GM12865 (cell line): ENCODE measurements around the gene AXIN1.

Source experiments
- DNase-seq: peaks from one replicate; pipeline ENCODE4 v3.0.0; 2010; ENCODE audit warnings: low read depth
- H3K4me3 ChIP-seq: 2 replicates; pipeline ENCODE4 v1.5.1; 2011; ENCODE audit warnings: mild to moderate bottlenecking, low read depth, low read length, control low read depth
- TF ChIP-seq, protein P1 (sequence below): IDR thresholded peaks from 2 replicates; pipeline ENCODE4 v1.5.1; 2011; ENCODE audit warnings: low read length, control low read depth, low read depth, inconsistent platforms; ENCODE audit not compliant: insufficient read depth; ENCODE audit errors: missing control alignments

AXIN1 gene

GRCh38 chr16:371515-372301 lies 19.2 kb upstream of the AXIN1 start:
- TF ChIP-seq, protein P1, sequence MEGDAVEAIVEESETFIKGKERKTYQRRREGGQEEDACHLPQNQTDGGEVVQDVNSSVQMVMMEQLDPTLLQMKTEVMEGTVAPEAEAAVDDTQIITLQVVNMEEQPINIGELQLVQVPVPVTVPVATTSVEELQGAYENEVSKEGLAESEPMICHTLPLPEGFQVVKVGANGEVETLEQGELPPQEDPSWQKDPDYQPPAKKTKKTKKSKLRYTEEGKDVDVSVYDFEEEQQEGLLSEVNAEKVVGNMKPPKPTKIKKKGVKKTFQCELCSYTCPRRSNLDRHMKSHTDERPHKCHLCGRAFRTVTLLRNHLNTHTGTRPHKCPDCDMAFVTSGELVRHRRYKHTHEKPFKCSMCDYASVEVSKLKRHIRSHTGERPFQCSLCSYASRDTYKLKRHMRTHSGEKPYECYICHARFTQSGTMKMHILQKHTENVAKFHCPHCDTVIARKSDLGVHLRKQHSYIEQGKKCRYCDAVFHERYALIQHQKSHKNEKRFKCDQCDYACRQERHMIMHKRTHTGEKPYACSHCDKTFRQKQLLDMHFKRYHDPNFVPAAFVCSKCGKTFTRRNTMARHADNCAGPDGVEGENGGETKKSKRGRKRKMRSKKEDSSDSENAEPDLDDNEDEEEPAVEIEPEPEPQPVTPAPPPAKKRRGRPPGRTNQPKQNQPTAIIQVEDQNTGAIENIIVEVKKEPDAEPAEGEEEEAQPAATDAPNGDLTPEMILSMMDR: no peak
- no peak overlapping the region for H3K4me3 ChIP-seq
- no peak for DNase-seq

GRCh38 chr16:370979-371514 lies 18.5 kb upstream of the AXIN1 start:
- peak overlapping the region; percentile 43 for H3K4me3 ChIP-seq
- TF ChIP-seq, protein P1: no peak
- no peak for DNase-seq

DNA sequence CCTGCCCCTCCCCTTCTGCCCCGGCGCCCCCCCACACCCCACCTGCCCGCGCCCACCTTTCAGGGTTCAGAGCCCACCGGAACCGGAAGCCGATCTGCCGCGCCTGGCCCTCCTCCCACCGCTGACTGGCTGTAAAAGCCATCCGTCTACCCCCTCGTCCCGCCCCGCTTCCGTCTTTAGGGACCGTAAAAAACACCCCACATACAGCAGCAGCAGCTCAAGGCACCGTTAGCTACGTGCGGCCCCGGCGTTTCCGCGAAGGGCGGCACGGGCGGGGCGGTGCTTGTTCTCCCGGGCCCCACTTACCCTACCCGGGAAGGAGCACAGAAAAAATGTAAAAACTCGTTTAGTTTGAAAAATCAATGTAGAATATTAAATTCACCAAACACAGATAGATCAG lies 17.9 kb upstream of the AXIN1 start, which contains the start of gene MRPL28:
Gene MRPL28 (minus strand): TSS at position 96 of the 400 bp plus-strand sequence. CDS start 320 bp downstream, outside the sequence.
- TF ChIP-seq, protein P1: no peak
- H3K4me3 ChIP-seq: peak within 1 kb of the TSS; percentile 76
- peak; percentile 97 for DNase-seq

GRCh38 chr16:369866-370436 lies 17.4 kb upstream of the AXIN1 start:
- peak overlapping the region; percentile 76 for H3K4me3 ChIP-seq
- no peak for DNase-seq

GRCh38 chr16:369275-369865 lies 16.8 kb upstream of the AXIN1 start:
- peak overlapping the region; percentile 76 for H3K4me3 ChIP-seq
- TF ChIP-seq, protein P1: no peak

More at GRCh38 chr16:369866-370436, 17.4 kb upstream of the AXIN1 start:
- TF ChIP-seq, protein P1: no peak

GRCh38 chr16:368388-369158 lies 16.1 kb upstream of the AXIN1 start:
- H3K4me3 ChIP-seq: no peak overlapping the region

More at GRCh38 chr16:369275-369865, 16.8 kb upstream of the AXIN1 start:
- no peak for DNase-seq

More at GRCh38 chr16:368388-369158, 16.1 kb upstream of the AXIN1 start:
- DNase-seq: no peak
- TF ChIP-seq, protein P1: no peak
